ENCODE measurements around the gene CSAD.

The CSAD gene

GRCh38 chr12:53180220-53180930 lies at the start of gene CSAD, which contains the start of gene ZNF740:
CSAD (minus strand) TSS chr12:53180925; CDS start chr12:53173470, 7,455 bp downstream.
ZNF740 (plus strand) TSS chr12:53180722; CDS start chr12:53181984, 1,262 bp downstream.
- Mint-ChIP-seq H3K27me3 (no peaks in the 10 kb centered on the region), H3K9me3 (no peaks in the 10 kb centered on the region), H3K27ac (peak within 1 kb of the TSS; percentile 98), H3K36me3 (ENCODE audit: low read depth) (peaks cover 49% of the 10 kb centered on the region), H3K4me1 (ENCODE audit: low read depth) (peaks cover 59% of the 10 kb centered on the region), H3K4me3 (peak within 1 kb of the TSS; percentile 91)
- DNase-seq: peak; percentile 96

GRCh38 chr12:53230108-53230845 lies 49.6 kb upstream of the CSAD start:
- peak overlapping the region; percentile 52 for H3K27ac Mint-ChIP-seq
- H3K4me1 Mint-ChIP-seq (ENCODE audit: low read depth): peaks cover 73% of the 10 kb centered on the region
- no peak for DNase-seq
- H3K4me3 Mint-ChIP-seq: peak overlapping the region; percentile 22
- H3K9me3 Mint-ChIP-seq: no peaks in the 10 kb centered on the region
- no peaks in the 10 kb centered on the region for H3K27me3 Mint-ChIP-seq
- H3K36me3 Mint-ChIP-seq (ENCODE audit: low read depth): peaks cover 5% of the 10 kb centered on the region

GRCh38 chr12:53229454-53229853 lies 48.7 kb upstream of the CSAD start:
- H3K36me3 Mint-ChIP-seq (ENCODE audit: low read depth): peaks cover 8% of the 10 kb centered on the region
- peak overlapping the region; percentile 38 for H3K27ac Mint-ChIP-seq
- no peaks in the 10 kb centered on the region for H3K9me3 Mint-ChIP-seq
- peaks cover 74% of the 10 kb centered on the region for H3K4me1 Mint-ChIP-seq (ENCODE audit: low read depth)
- peak overlapping the region; percentile 22 for H3K4me3 Mint-ChIP-seq
- DNase-seq: no peak
- H3K27me3 Mint-ChIP-seq: no peaks in the 10 kb centered on the region

- H3K4me1 Mint-ChIP-seq (ENCODE audit: low read depth): peaks cover 76% of the 10 kb centered on the region
- no peaks in the 10 kb centered on the region for H3K9me3 Mint-ChIP-seq
- DNase-seq: no peak
- H3K36me3 Mint-ChIP-seq (ENCODE audit: low read depth): peaks cover 8% of the 10 kb centered on the region
- H3K27me3 Mint-ChIP-seq: no peaks in the 10 kb centered on the region
- peak overlapping the region; percentile 29 for H3K27ac Mint-ChIP-seq
- H3K4me3 Mint-ChIP-seq: no peak overlapping the region
Measured at GRCh38 chr12:53227836-53228235, 47.1 kb upstream of the CSAD start.

- no peak for DNase-seq
- Mint-ChIP-seq H3K9me3 (no peaks in the 10 kb centered on the region), H3K27ac (peak overlapping the region; percentile 29), H3K27me3 (no peaks in the 10 kb centered on the region), H3K36me3 (ENCODE audit: low read depth) (peaks cover 8% of the 10 kb centered on the region), H3K4me1 (ENCODE audit: low read depth) (peaks cover 76% of the 10 kb centered on the region), H3K4me3 (no peak overlapping the region)
Measured at GRCh38 chr12:53227341-53227740, 46.6 kb upstream of the CSAD start.

- Mint-ChIP-seq H3K36me3 (ENCODE audit: low read depth) (peaks cover 8% of the 10 kb centered on the region), H3K9me3 (no peaks in the 10 kb centered on the region), H3K4me3 (no peak overlapping the region), H3K27ac (no peak overlapping the region), H3K27me3 (no peaks in the 10 kb centered on the region), H3K4me1 (ENCODE audit: low read depth) (peaks cover 80% of the 10 kb centered on the region)
- DNase-seq: no peak
Measured at GRCh38 chr12:53226815-53227214, 46.1 kb upstream of the CSAD start.

GRCh38 chr12:53225635-53226424 lies 45.1 kb upstream of the CSAD start:
- DNase-seq: no peak
- Mint-ChIP-seq H3K4me3 (no peak overlapping the region), H3K27me3 (no peaks in the 10 kb centered on the region), H3K4me1 (ENCODE audit: low read depth) (peaks cover 75% of the 10 kb centered on the region), H3K27ac (peak overlapping the region; percentile 31), H3K9me3 (no peaks in the 10 kb centered on the region), H3K36me3 (ENCODE audit: low read depth) (peaks cover 8% of the 10 kb centered on the region)

- H3K4me3 Mint-ChIP-seq: no peak overlapping the region
Measured at GRCh38 chr12:53224897-53225634, 44.3 kb upstream of the CSAD start.

GRCh38 chr12:53224061-53224896 lies 43.6 kb upstream of the CSAD start:
- Mint-ChIP-seq H3K27me3 (no peaks in the 10 kb centered on the region), H3K4me3 (peak overlapping the region; percentile 48), H3K27ac (peak overlapping the region; percentile 84), H3K4me1 (ENCODE audit: low read depth) (peaks cover 73% of the 10 kb centered on the region), H3K9me3 (no peaks in the 10 kb centered on the region), H3K36me3 (ENCODE audit: low read depth) (peaks cover 13% of the 10 kb centered on the region)
- no peak for DNase-seq

More at GRCh38 chr12:53224897-53225634, 44.3 kb upstream of the CSAD start:
- no peak for DNase-seq
- H3K36me3 Mint-ChIP-seq (ENCODE audit: low read depth): peaks cover 8% of the 10 kb centered on the region
- no peaks in the 10 kb centered on the region for H3K27me3 Mint-ChIP-seq
- H3K27ac Mint-ChIP-seq: peak overlapping the region; percentile 31
- no peaks in the 10 kb centered on the region for H3K9me3 Mint-ChIP-seq
- peaks cover 76% of the 10 kb centered on the region for H3K4me1 Mint-ChIP-seq (ENCODE audit: low read depth)

GRCh38 chr12:53223389-53224060 lies 42.8 kb upstream of the CSAD start:
- peak; percentile 57 for DNase-seq
- peaks cover 18% of the 10 kb centered on the region for H3K36me3 Mint-ChIP-seq (ENCODE audit: low read depth)
- no peaks in the 10 kb centered on the region for H3K9me3 Mint-ChIP-seq
- no peaks in the 10 kb centered on the region for H3K27me3 Mint-ChIP-seq
- H3K4me3 Mint-ChIP-seq: peak overlapping the region; percentile 69
- H3K4me1 Mint-ChIP-seq (ENCODE audit: low read depth): peaks cover 73% of the 10 kb centered on the region
- peak overlapping the region; percentile 84 for H3K27ac Mint-ChIP-seq

GRCh38 chr12:53222806-53223261 lies 42.1 kb upstream of the CSAD start:
- no peak for DNase-seq
- H3K27ac Mint-ChIP-seq: peak overlapping the region; percentile 68
- no peaks in the 10 kb centered on the region for H3K9me3 Mint-ChIP-seq
- H3K27me3 Mint-ChIP-seq: no peaks in the 10 kb centered on the region
- peak overlapping the region; percentile 69 for H3K4me3 Mint-ChIP-seq
- peaks cover 73% of the 10 kb centered on the region for H3K4me1 Mint-ChIP-seq (ENCODE audit: low read depth)
- peaks cover 20% of the 10 kb centered on the region for H3K36me3 Mint-ChIP-seq (ENCODE audit: low read depth)

GRCh38 chr12:53222170-53222721 lies 41.5 kb upstream of the CSAD start:
- H3K36me3 Mint-ChIP-seq (ENCODE audit: low read depth): peaks cover 20% of the 10 kb centered on the region
- no peaks in the 10 kb centered on the region for H3K9me3 Mint-ChIP-seq
- peaks cover 77% of the 10 kb centered on the region for H3K4me1 Mint-ChIP-seq (ENCODE audit: low read depth)
- H3K27ac Mint-ChIP-seq: peak overlapping the region; percentile 83
- no peak for DNase-seq
- H3K27me3 Mint-ChIP-seq: no peaks in the 10 kb centered on the region
- peak overlapping the region; percentile 69 for H3K4me3 Mint-ChIP-seq

Data from activated T-cell treated with anti-CD3 and anti-CD28 coated beads, Interleukin-2, amount 50 U/mL, for 24 hours (primary cell).